Trophoblast cell (in vitro differentiated cells and primary cell): ENCODE measurements around the gene TET2.

Source experiments
- DNase-seq, 2 donors: peaks; one replicate each; pipeline ENCODE4 v3.0.0-alpha.2; 2016
- H2AFZ ChIP-seq: 2 replicates; pipeline ENCODE4 v1.6.1; 2013; ENCODE audit warnings: low read length, moderate library complexity, mild to moderate bottlenecking; ENCODE audit not compliant: insufficient read depth, poor library complexity
- H2AK5ac ChIP-seq: 2 replicates; pipeline ENCODE4 v1.6.1; 2013; ENCODE audit warnings: mild to moderate bottlenecking, low read length
- H2BK120ac ChIP-seq: 2 replicates; pipeline ENCODE4 v1.6.1; 2013; ENCODE audit warnings: low read length, mild to moderate bottlenecking, moderate library complexity; ENCODE audit not compliant: insufficient read depth, poor library complexity
- H2BK12ac ChIP-seq: 2 replicates; pipeline ENCODE4 v1.6.1; 2013; ENCODE audit warnings: mild to moderate bottlenecking, low read length, moderate library complexity
- H2BK5ac ChIP-seq: 2 replicates; pipeline ENCODE4 v1.6.1; 2013; ENCODE audit warnings: low read length, low read depth, moderate library complexity, mild to moderate bottlenecking; ENCODE audit not compliant: poor library complexity
- H3K14ac ChIP-seq: 2 replicates; pipeline ENCODE4 v1.6.1; 2013; ENCODE audit warnings: mild to moderate bottlenecking, low read length
- H3K18ac ChIP-seq: 2 replicates; pipeline ENCODE4 v1.6.1; 2013; ENCODE audit warnings: mild to moderate bottlenecking, low read length
- H3K23ac ChIP-seq: 2 replicates; pipeline ENCODE4 v1.6.1; 2013; ENCODE audit warnings: low read length
- H3K27ac ChIP-seq: 2 replicates; pipeline ENCODE4 v1.5.1; 2013; ENCODE audit warnings: low read depth, mild to moderate bottlenecking, inconsistent platforms, low read length, moderate library complexity
- H3K27me3 ChIP-seq: 2 replicates; pipeline ENCODE4 v1.6.1; 2013; ENCODE audit warnings: inconsistent platforms, mild to moderate bottlenecking, low read length, moderate library complexity; ENCODE audit not compliant: insufficient read depth
- H3K36me3 ChIP-seq, 2 experiments: 1 replicate in 1 of 2; 2 replicates in 1 of 2; pipeline ENCODE4 v1.6.1; 2013; ENCODE audit warnings: low read length in 2 of 2, mild to moderate bottlenecking in 2 of 2, moderate library complexity in 1 of 2; ENCODE audit not compliant: insufficient read depth in 2 of 2, control insufficient read depth in 1 of 2
- H3K4ac ChIP-seq: 2 replicates; pipeline ENCODE4 v1.6.1; 2013; ENCODE audit warnings: low read depth, mild to moderate bottlenecking, low read length, moderate library complexity
- H3K4me1 ChIP-seq, 2 experiments: 1 replicate in 1 of 2; 2 replicates in 1 of 2; pipeline ENCODE4 v1.6.1; 2013; ENCODE audit warnings: low read length in 2 of 2, mild to moderate bottlenecking in 2 of 2, moderate library complexity in 1 of 2; ENCODE audit not compliant: insufficient read depth in 2 of 2, control insufficient read depth in 1 of 2
- H3K4me2 ChIP-seq: 2 replicates; pipeline ENCODE4 v1.6.1; 2013; ENCODE audit warnings: inconsistent platforms, mild to moderate bottlenecking, low read length, moderate library complexity
- H3K4me3 ChIP-seq: 2 replicates; pipeline ENCODE4 v1.5.1; 2013; ENCODE audit warnings: mild to moderate bottlenecking, low read depth, low read length, inconsistent platforms
- H3K79me1 ChIP-seq: one replicate; pipeline ENCODE4 v1.6.1; 2013; ENCODE audit warnings: low read length
- H3K79me2 ChIP-seq: 2 replicates; pipeline ENCODE4 v1.6.1; 2013; ENCODE audit warnings: low read length, mild to moderate bottlenecking; ENCODE audit not compliant: control insufficient read depth, insufficient read depth, poor library complexity
- H3K9ac ChIP-seq: 2 replicates; pipeline ENCODE4 v1.6.1; 2013; ENCODE audit warnings: mild to moderate bottlenecking, low read length
- H3K9me3 ChIP-seq: 2 replicates; pipeline ENCODE4 v1.6.1; 2013; ENCODE audit warnings: low read depth, mild to moderate bottlenecking, control low read depth, inconsistent platforms, low read length; ENCODE audit not compliant: insufficient read depth
- H4K12ac ChIP-seq: 2 replicates; pipeline ENCODE4 v1.6.1; 2013; ENCODE audit warnings: low read depth, mild to moderate bottlenecking, low read length, moderate library complexity
- H4K8ac ChIP-seq: 2 replicates; pipeline ENCODE4 v1.6.1; 2013; ENCODE audit warnings: low read depth, mild to moderate bottlenecking, low read length, moderate library complexity
- H4K91ac ChIP-seq: one replicate; pipeline ENCODE4 v1.6.1; 2013; ENCODE audit warnings: low read depth, mild to moderate bottlenecking, low read length, moderate library complexity
- WGBS: extraction: QIAGEN DNeasy Blood & Tissue Kit; methylation state at CpG from one replicate; pipeline ENCODE4 v1.1.7; 2013; ENCODE audit warnings: missing lambda C conversion rate; ENCODE audit not compliant: insufficient read length, insufficient coverage; ENCODE audit errors: extremely low coverage; 5-methylcytosine and 5-hydroxymethylcytosine counted together

The TET2 gene

GRCh38 chr4:105246712-105247111, 100.0 kb downstream of the TET2 start:
- whole genome bisulfite sequencing: no CpG with 5 or more reads among the region's 1 CpG
- Histone ChIP-seq H3K27ac (no peak overlapping the region), H2AK5ac (no peak overlapping the region), H4K8ac (no peak overlapping the region), H3K79me1 (no peaks in the 10 kb centered on the region), H3K4me2 (no peak overlapping the region), H3K14ac (no peak overlapping the region), H4K91ac (no peak overlapping the region), H4K12ac (no peak overlapping the region), H3K36me3 (peaks cover 4 to 10% of the 10 kb centered on the region in 2 experiments), H2BK12ac (no peak overlapping the region), H3K9ac (no peak overlapping the region), H2BK5ac (no peak overlapping the region), H3K4me3 (no peak overlapping the region), H3K27me3 (no peaks in the 10 kb centered on the region), H2BK120ac (no peak overlapping the region), H3K18ac (no peak overlapping the region), H3K4ac (no peak overlapping the region), H3K4me1 (no peaks in the 10 kb centered on the region), H2AFZ (no peak overlapping the region), H3K79me2 (no peaks in the 10 kb centered on the region), H3K9me3 (no peaks in the 10 kb centered on the region), H3K23ac (no peak overlapping the region)
- DNase-seq: no peak

GRCh38 chr4:105248613-105249012, 101.9 kb downstream of the TET2 start:
- Histone ChIP-seq H3K4me2 (no peak overlapping the region), H3K14ac (no peak overlapping the region), H3K4ac (no peak overlapping the region), H3K9ac (no peak overlapping the region), H2BK12ac (no peak overlapping the region), H3K79me1 (no peaks in the 10 kb centered on the region), H3K9me3 (no peaks in the 10 kb centered on the region), H4K8ac (no peak overlapping the region), H3K23ac (no peak overlapping the region), H2BK120ac (no peak overlapping the region), H3K4me3 (no peak overlapping the region), H3K27me3 (no peaks in the 10 kb centered on the region), H3K79me2 (no peaks in the 10 kb centered on the region), H3K4me1 (no peaks in the 10 kb centered on the region), H3K27ac (no peak overlapping the region), H2BK5ac (no peak overlapping the region), H4K12ac (no peak overlapping the region), H2AFZ (no peak overlapping the region), H3K36me3 (peaks cover under 1 to 7% of the 10 kb centered on the region in 2 experiments), H3K18ac (no peak overlapping the region), H4K91ac (no peak overlapping the region), H2AK5ac (no peak overlapping the region)
- WGBS: no CpG with 5 or more reads among the region's 1 CpG
- DNase-seq: no peak

- no peak for DNase-seq
- Histone ChIP-seq H3K27me3 (no peaks in the 10 kb centered on the region), H2BK12ac (no peak overlapping the region), H3K4ac (no peak overlapping the region), H3K4me1 (no peaks in the 10 kb centered on the region), H2AFZ (no peak overlapping the region), H4K91ac (no peak overlapping the region), H3K23ac (no peak overlapping the region), H3K4me2 (no peak overlapping the region), H3K14ac (no peak overlapping the region), H3K79me2 (no peaks in the 10 kb centered on the region), H2AK5ac (no peak overlapping the region), H3K27ac (no peak overlapping the region), H2BK5ac (no peak overlapping the region), H3K36me3 (peaks cover 0 to 2% of the 10 kb centered on the region in 2 experiments), H4K8ac (no peak overlapping the region), H3K18ac (no peak overlapping the region), H3K9ac (no peak overlapping the region), H3K79me1 (no peaks in the 10 kb centered on the region), H4K12ac (no peak overlapping the region), H3K4me3 (no peak overlapping the region), H2BK120ac (no peak overlapping the region), H3K9me3 (no peaks in the 10 kb centered on the region)
- no CpG with 5 or more reads among the region's 1 CpG for WGBS
These were observed 111.3 kb downstream of the TET2 start for GRCh38 chr4:105257817-105258495.

GRCh38 chr4:105265689-105266088, 119.0 kb downstream of the TET2 start:
- Histone ChIP-seq H2AFZ (no peak overlapping the region), H3K27ac (no peak overlapping the region), H2AK5ac (no peak overlapping the region), H3K4me2 (no peak overlapping the region), H3K18ac (no peak overlapping the region), H4K8ac (no peak overlapping the region), H3K4ac (no peak overlapping the region), H3K27me3 (no peaks in the 10 kb centered on the region), H3K4me1 (no peaks in the 10 kb centered on the region), H3K14ac (no peak overlapping the region), H3K79me1 (no peaks in the 10 kb centered on the region), H3K36me3 (peaks cover 4 to 6% of the 10 kb centered on the region in 2 experiments), H2BK120ac (no peak overlapping the region), H3K79me2 (no peaks in the 10 kb centered on the region), H3K9ac (no peak overlapping the region), H2BK12ac (no peak overlapping the region), H4K12ac (no peak overlapping the region), H3K23ac (no peak overlapping the region), H3K9me3 (no peaks in the 10 kb centered on the region), H4K91ac (no peak overlapping the region), H2BK5ac (no peak overlapping the region), H3K4me3 (no peak overlapping the region)
- WGBS: no CpG with 5 or more reads among the region's 2 CpGs
- DNase-seq: no peak
